Prostate gland (tissue), 2 donors: ENCODE data around the gene STT3A.

Experiments used
- CTCF ChIP-seq, 4 experiments: fragments of 200-600 bp in 2 of 4; fragments of 450-650 bp in 2 of 4; sonication (generic) in 2 of 4; IDR thresholded peaks; 1 replicate in 3 of 4; 2 replicates in 1 of 4; pipeline ENCODE4 v1.5.1; 2016 to 2019; ENCODE audit warnings: antibody characterized with exemption in 4 of 4, mild to moderate bottlenecking in 2 of 4, moderate library complexity in 2 of 4
- POLR2A ChIP-seq: fragments of 450-650 bp; IDR thresholded peaks from one replicate; pipeline ENCODE4 v1.6.1; 2016; ENCODE audit warnings: antibody characterized with exemption, mild to moderate bottlenecking
- POLR2AphosphoS5 ChIP-seq: sonication (generic); formaldehyde crosslinking; IDR thresholded peaks from one replicate; pipeline ENCODE4 v1.6.1; 2017; ENCODE audit warnings: antibody characterized with exemption

GRCh38 chr11:125559888-125560287, 32.8 kb upstream of the STT3A start:
- TF ChIP-seq CTCF (IDR thresholded peaks at IDR 0.05), result no peak
- no peak for TF ChIP-seq POLR2A
- no peak for TF ChIP-seq POLR2AphosphoS5
